ENCODE measurements around the gene CD70. TPM values are rescaled to one million over a fixed set of nuclear protein-coding genes. Genes with fewer than 3 reads are reported as not detected.

CD70 gene
- polyA plus RNA-seq, 3 donors = 0.12 TPM; not detected in 2

DNA sequence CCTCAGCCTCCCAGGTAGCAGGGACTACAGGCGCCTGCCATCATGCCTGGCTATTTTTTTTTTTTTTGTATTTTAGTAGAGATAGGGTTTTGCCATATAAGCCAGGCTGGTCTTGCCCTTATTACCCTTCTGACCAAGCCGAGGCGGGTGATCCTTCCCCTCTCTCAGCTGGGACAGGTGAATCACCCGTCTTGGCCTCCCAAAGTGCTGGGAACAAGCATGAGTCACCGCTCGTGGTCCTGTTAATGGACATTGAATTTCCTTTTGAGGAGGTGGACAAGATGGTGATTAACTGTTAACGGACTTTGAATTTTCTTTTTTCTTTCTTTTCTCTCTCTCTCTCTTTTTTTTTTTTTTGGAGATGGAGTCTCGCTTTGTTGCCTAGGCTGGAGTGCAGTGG lies 10.6 kb downstream of the CD70 start:
- no peak overlapping the region for H3K27ac ChIP-seq (ENCODE audit: low read depth in 1 of 2, low read length in 2 of 2)
- TF ChIP-seq, protein P1, sequence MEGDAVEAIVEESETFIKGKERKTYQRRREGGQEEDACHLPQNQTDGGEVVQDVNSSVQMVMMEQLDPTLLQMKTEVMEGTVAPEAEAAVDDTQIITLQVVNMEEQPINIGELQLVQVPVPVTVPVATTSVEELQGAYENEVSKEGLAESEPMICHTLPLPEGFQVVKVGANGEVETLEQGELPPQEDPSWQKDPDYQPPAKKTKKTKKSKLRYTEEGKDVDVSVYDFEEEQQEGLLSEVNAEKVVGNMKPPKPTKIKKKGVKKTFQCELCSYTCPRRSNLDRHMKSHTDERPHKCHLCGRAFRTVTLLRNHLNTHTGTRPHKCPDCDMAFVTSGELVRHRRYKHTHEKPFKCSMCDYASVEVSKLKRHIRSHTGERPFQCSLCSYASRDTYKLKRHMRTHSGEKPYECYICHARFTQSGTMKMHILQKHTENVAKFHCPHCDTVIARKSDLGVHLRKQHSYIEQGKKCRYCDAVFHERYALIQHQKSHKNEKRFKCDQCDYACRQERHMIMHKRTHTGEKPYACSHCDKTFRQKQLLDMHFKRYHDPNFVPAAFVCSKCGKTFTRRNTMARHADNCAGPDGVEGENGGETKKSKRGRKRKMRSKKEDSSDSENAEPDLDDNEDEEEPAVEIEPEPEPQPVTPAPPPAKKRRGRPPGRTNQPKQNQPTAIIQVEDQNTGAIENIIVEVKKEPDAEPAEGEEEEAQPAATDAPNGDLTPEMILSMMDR (IDR thresholded peaks at IDR 0.05) = no peak
- no peak overlapping the region for H3K9ac ChIP-seq (ENCODE audit: insufficient read depth, low read length, poor library complexity, severe bottlenecking)
- no peaks in the 10 kb centered on the region for H3K9me3 ChIP-seq (replicated peaks in 1 of 2; ENCODE audit: control insufficient read depth in 1 of 2, insufficient read depth in 1 of 2, low read length in 2 of 2)
- peaks cover 35 to 41% of the 10 kb centered on the region in 2 donors for H3K4me1 ChIP-seq (ENCODE audit: control insufficient read depth in 1 of 2, insufficient read depth in 2 of 2, low read length in 2 of 2)
- WGBS (ENCODE audit: insufficient coverage) = no CpG with 5 or more reads among the region's 8 CpGs
- no peaks in the 10 kb centered on the region for H3K36me3 Mint-ChIP-seq
- H3K4me2 ChIP-seq (replicated peaks; ENCODE audit: extremely low read depth, low read length, poor library complexity, severe bottlenecking) = no peak overlapping the region
- no peaks in the 10 kb centered on the region for H3K79me2 ChIP-seq (ENCODE audit: insufficient read depth, low read length)
- intact Hi-C loops (cut with micrococcal nuclease) = no loop called here
- no peak overlapping the region for H3K4me3 Mint-ChIP-seq
- H3K9me3 Mint-ChIP-seq = peaks cover 0 to 3% (median 0%) of the 10 kb centered on the region in 7 donors
- H3K27me3 Mint-ChIP-seq (ENCODE audit: low read depth in 3 of 3) = peaks cover 6 to 7% (median 7%) of the 10 kb centered on the region in 3 donors
- no peaks in the 10 kb centered on the region for H3K36me3 ChIP-seq (replicated peaks in 1 of 2; ENCODE audit: control insufficient read depth in 1 of 2, insufficient read depth in 2 of 2, low read length in 2 of 2)
- peaks cover 22% of the 10 kb centered on the region for H3K4me1 Mint-ChIP-seq
- no peak overlapping the region for H2AFZ ChIP-seq (ENCODE audit: insufficient read depth, low read depth, low read length, poor library complexity, severe bottlenecking)
- peak overlapping the region in 1 of 7 donors; percentile 40 for H3K27ac Mint-ChIP-seq
- H4K20me1 ChIP-seq (ENCODE audit: insufficient read depth, low read length) = no peaks in the 10 kb centered on the region
- H3K4me3 ChIP-seq (replicated peaks in 1 of 3; ENCODE audit: low read depth in 2 of 3, low read length in 3 of 3) = no peak overlapping the region
- DNase-seq = peak in 2 of 3 donors; percentile 37 to 72
- H3K27me3 ChIP-seq (ENCODE audit: control insufficient read depth in 2 of 2, insufficient read depth in 2 of 2, low read length in 2 of 2) = peaks cover 0 to 5% of the 10 kb centered on the region in 2 donors

DNA sequence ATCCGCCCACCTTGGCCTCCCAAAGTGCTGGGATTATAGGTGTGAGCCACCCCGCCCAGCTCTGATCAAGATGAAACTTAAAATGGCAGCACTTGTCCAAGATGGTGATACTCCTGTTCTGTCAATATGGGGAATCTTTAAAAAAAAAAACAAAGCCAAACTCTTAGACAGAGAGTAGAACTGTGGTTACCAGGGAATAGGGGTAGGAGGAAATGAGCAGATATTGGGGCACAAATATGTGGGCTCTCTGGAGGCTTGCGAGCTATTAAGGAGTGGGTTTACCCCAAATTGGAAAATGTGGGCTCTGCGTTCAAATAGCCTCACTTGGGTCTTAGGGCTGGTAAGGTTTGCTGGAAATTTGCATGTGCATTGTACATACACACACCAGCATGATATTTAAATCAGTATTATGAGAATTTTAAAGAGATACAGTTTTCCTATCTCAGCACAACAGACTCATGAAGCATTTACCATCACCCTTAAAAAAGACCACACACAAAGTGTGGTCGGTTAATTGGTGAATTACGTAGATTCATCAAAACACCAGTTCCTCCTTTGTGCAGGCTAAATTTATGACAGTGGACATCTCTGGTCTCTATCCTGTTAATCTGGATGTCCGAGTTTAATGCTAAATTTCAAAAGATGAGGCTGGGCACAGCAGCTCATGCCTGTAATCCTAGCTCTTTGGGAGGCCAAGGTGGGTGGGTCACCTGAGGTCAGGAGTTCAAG lies 11.3 kb downstream of the CD70 start:
- Histone ChIP-seq H4K20me1 (ENCODE audit: insufficient read depth, low read length) (no peaks in the 10 kb centered on the region), H3K27me3 (ENCODE audit: control insufficient read depth in 2 of 2, insufficient read depth in 2 of 2, low read length in 2 of 2) (peaks cover 0 to 5% of the 10 kb centered on the region in 2 donors), H2AFZ (ENCODE audit: insufficient read depth, low read depth, low read length, poor library complexity, severe bottlenecking) (no peak overlapping the region), H3K9ac (ENCODE audit: insufficient read depth, low read length, poor library complexity, severe bottlenecking) (no peak overlapping the region), H3K27ac (ENCODE audit: low read depth in 1 of 2, low read length in 2 of 2) (no peak overlapping the region), H3K79me2 (ENCODE audit: insufficient read depth, low read length) (no peaks in the 10 kb centered on the region), H3K4me2 (replicated peaks; ENCODE audit: extremely low read depth, low read length, poor library complexity, severe bottlenecking) (no peak overlapping the region), H3K9me3 (replicated peaks in 1 of 2; ENCODE audit: control insufficient read depth in 1 of 2, insufficient read depth in 1 of 2, low read length in 2 of 2) (no peaks in the 10 kb centered on the region), H3K36me3 (replicated peaks in 1 of 2; ENCODE audit: control insufficient read depth in 1 of 2, insufficient read depth in 2 of 2, low read length in 2 of 2) (no peaks in the 10 kb centered on the region), H3K4me3 (replicated peaks in 1 of 3; ENCODE audit: low read depth in 2 of 3, low read length in 3 of 3) (no peak overlapping the region), H3K4me1 (ENCODE audit: control insufficient read depth in 1 of 2, insufficient read depth in 2 of 2, low read length in 2 of 2) (peaks cover 32 to 38% of the 10 kb centered on the region in 2 donors)
- Mint-ChIP-seq H3K36me3 (no peaks in the 10 kb centered on the region), H3K9me3 (peaks cover 0 to 3% (median 0%) of the 10 kb centered on the region in 7 donors), H3K27me3 (ENCODE audit: low read depth in 3 of 3) (peaks cover 5 to 6% (median 5%) of the 10 kb centered on the region in 3 donors), H3K4me3 (no peak overlapping the region), H3K4me1 (peaks cover 21% of the 10 kb centered on the region), H3K27ac (peak overlapping the region in 1 of 7 donors; percentile 13)
- TF ChIP-seq, protein P1 (IDR thresholded peaks at IDR 0.05) = no peak
- intact Hi-C loops (cut with micrococcal nuclease) = loop anchor here (5.0 kb wide), 1 partner anchor 47 kb away; the partner anchor contains the start of gene TNFSF9 (in 2 of the 2)
- 79% methylated on average over 2 of the region's 7 CpGs for WGBS (ENCODE audit: insufficient coverage)
- DNase-seq = no peak
